ENCODE measurements around the gene NPBWR2. TPM values are rescaled to one million over a fixed set of nuclear protein-coding genes. Genes with fewer than 3 reads are reported as not detected.

Gene NPBWR2
- total and polyA plus RNA-seq, 9 of the 15 experiments (the other 6 are each of a cell fraction or from before 2014, with no cell fraction given), result not detected

- 0 out of 2 replicates have a peak, but pooled peaks have one; percentile 34 for TF ChIP-seq ZNF395 (CRISPR knock-in tag; IDR thresholded peaks at IDR 0.05)
- TF ChIP-seq KDM2B (CRISPR knock-in tag; IDR thresholded peaks at IDR 0.05), result peak; percentile 62; the same call in 1 of the 2 replicates
- 0 out of 2 replicates have a peak, but pooled peaks have one; percentile 28 for TF ChIP-seq ZBTB17 (CRISPR knock-in tag; IDR thresholded peaks at IDR 0.05)
These were observed 23.3 kb downstream of the NPBWR2 start, which contains the start of gene LKAAEAR1 (continued) for GRCh38 chr20:64083804-64084684.

- CTCF ChIA-PET (ENCODE audit: low intra/inter-chr PET ratio), result interaction anchor here (2.4 kb wide), 1 partner anchor 37 kb away, joined by 14 read pairs; no protein-coding TSS in a partner anchor
- H4K20me1 ChIP-seq (replicated peaks; ENCODE audit: control insufficient read depth, insufficient read depth, low read length), result no peaks in the 10 kb centered on the region; the same call in 1 of the 2 replicates
- H3K4me1 ChIP-seq (replicated peaks in 1 of 2; ENCODE audit: control insufficient read depth in 2 of 2, insufficient read depth in 2 of 2, low read length in 2 of 2), result peaks cover 9 to 65% of the 10 kb centered on the region in 2 experiments; a peak in 4 of 5 replicates
- TF ChIP-seq SRSF1 (IDR thresholded peaks at IDR 0.05; ENCODE audit: low read depth, low read length) (no peak), SMC3 (conservative IDR thresholded peaks at IDR 0.05; ENCODE audit: insufficient read depth, low read depth, low read length) (0 out of 2 replicates have a peak, but pooled peaks have one; percentile 46), VEZF1 (CRISPR knock-in tag; IDR thresholded peaks at IDR 0.05) (peak; percentile 47), IRF9 (tag; IDR thresholded peaks at IDR 0.05) (no peak), XRCC3 (IDR thresholded peaks at IDR 0.05) (no peak), EGR1 (conservative IDR thresholded peaks at IDR 0.05) (peak; percentile 69), ZBTB33 (CRISPR knock-in tag; IDR thresholded peaks at IDR 0.05) (peak; percentile 52; the same call in 1 of the 2 replicates), POLR2A (conservative IDR thresholded peaks at IDR 0.05) (no peak)
These were observed 24.0 kb downstream of the NPBWR2 start for GRCh38 chr20:64083378-64083803.

More at GRCh38 chr20:64083378-64083803, 24.0 kb downstream of the NPBWR2 start:
- Histone ChIP-seq H3K9me3 (replicated peaks; ENCODE audit: control insufficient read depth, insufficient read depth, low read depth, low read length) (peaks cover 2% of the 10 kb centered on the region; the same call in 1 of the 2 replicates), H3K36me3 (ENCODE audit: control insufficient read depth, insufficient read depth, low read length) (no peaks in the 10 kb centered on the region), H3K27me3 (ENCODE audit: control insufficient read depth in 2 of 2, insufficient read depth in 2 of 2, low read length in 2 of 2) (peaks cover 6 to 32% of the 10 kb centered on the region in 2 experiments; a peak in 4 of 5 replicates), H3K4me3 (peak overlapping the region; percentile 44), H3K9ac (ENCODE audit: insufficient read depth in 1 of 2, low read depth in 2 of 2, low read length in 2 of 2) (peak overlapping the region in 1 of 2 experiments; percentile 90; a peak in 3 of 4 replicates), H3K79me2 (ENCODE audit: control insufficient read depth, insufficient read depth, low read length) (peaks cover 8% of the 10 kb centered on the region; the same call in 2 of the 3 replicates), H3K9me1 (ENCODE audit: control insufficient read depth, insufficient read depth, low read length) (no peaks in the 10 kb centered on the region), H3K4me2 (ENCODE audit: insufficient read depth, low read length) (peak overlapping the region; percentile 71), H3K27ac (ENCODE audit: extremely low read depth, low read depth, low read length) (no peak overlapping the region), H2AFZ (ENCODE audit: low read depth, low read length) (peak overlapping the region; percentile 84)
- intact Hi-C loops (cut with micrococcal nuclease) (loop anchor here (1.0 kb wide), 1 partner anchor 37 kb away; no protein-coding TSS in a partner anchor), in situ Hi-C loops (cut with MboI) (no loop called here)
- 5% methylated on average over 16 of the region's 52 CpGs for WGBS (ENCODE audit: insufficient coverage, low coverage, missing lambda C conversion rate)
- ATAC-seq (peak; percentile 85), DNase-seq (ENCODE audit: extremely low read depth in 1 of 4, low spot score in 3 of 4) (peak; percentile 84 to 90 (median 89)), FAIRE-seq (no peak)
- BruUV-seq (replicated peaks), result no TSS peak
- POLR2A ChIA-PET, result interaction anchor here (0.5 to 1.4 kb wide), 4 partner anchors 10 to 559 kb away, joined by 3 read pairs; no protein-coding TSS in a partner anchor
